Fibroblast of skin of scalp (primary cell): Measurements from ENCODE around the gene PRSS27.
"Not testable (repeated sequence)": the region's sequence is repeated elsewhere in the genome, so short reads cannot be mapped to it uniquely, and the experiment has no call there.

Source experiments
- DNase-seq: peaks from one replicate; pipeline ENCODE4 v3.0.0-alpha.2; 2013

Gene PRSS27

DNA sequence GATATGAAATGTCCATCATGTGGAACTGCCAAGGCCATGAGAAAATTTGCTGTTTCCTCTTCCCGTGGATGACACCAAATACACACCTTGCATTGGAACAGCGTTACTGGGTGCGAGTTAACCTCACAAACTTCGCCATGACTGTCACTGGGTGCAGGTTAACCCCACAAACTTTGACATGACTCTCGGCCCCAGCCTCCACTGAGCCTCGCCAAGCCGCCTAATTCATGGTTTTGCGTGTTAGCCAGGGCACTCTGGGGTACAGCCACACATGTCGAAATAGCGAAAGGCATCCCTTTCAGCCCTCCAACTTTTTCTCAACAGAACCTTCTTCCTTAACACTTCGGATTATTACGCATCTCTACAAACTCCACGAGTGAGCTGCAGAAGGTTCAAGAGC, 48.3 kb downstream of the PRSS27 start:
- no peak for DNase-seq

DNA sequence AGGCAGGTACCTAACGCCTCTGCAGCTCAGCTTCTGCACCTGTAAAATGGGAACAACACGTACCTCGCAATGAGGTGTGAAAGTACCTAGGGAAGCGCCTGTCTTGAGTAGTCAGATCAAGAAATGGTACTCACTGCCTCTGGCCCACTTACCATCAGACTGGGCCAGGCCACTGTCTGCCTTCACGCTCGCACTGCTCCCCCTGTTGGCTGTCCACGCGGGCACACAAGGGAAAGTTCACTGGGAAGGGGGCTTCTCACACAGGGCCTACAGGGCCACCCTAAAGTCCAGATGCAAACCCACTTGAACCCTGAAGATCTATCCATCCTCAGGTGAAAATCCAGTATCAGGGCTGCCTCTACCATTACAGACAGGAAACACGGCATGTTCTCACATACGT, 48.8 kb downstream of the PRSS27 start:
- DNase-seq, result not testable (repeated sequence)

DNA sequence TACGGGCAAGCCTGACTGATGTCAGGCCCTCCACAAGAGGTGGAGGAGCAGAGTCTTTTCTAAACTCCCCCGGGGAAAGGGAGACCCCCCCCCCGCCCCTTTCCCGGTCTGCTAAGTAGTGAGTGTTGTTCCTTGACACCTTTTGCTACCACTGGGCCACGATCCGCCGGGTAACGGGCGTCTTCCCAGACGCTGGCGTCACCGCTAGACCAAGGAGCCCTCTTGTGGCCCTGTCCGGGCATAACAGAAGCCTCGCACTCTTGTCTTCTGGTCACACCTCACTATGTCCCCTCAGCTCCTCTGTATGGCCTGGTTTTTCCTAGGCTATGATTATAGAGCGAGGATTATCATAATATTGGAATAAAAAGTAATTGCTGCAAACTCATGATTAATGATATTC, 50.0 kb downstream of the PRSS27 start:
- DNase-seq, result peak; percentile 53

DNA sequence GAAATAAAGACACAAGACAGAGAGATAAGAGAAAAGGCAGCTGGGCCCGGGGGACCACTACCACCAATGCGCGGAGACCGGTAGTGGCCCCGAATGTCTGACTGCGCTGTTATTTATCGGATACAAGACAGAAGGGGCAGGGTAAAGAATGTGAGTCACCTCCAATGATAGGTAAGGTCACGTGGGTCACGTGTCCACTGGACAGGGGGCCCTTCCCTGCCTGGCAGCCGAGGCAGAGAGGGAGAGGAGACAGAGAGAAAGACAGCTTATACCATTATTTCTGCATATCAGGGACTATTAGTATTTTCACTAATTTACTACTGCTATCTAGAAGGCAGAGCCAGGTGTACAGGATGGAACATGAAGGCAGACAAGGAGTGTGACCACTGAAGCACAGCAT, 50.4 kb downstream of the PRSS27 start:
- not testable (repeated sequence) for DNase-seq

DNA sequence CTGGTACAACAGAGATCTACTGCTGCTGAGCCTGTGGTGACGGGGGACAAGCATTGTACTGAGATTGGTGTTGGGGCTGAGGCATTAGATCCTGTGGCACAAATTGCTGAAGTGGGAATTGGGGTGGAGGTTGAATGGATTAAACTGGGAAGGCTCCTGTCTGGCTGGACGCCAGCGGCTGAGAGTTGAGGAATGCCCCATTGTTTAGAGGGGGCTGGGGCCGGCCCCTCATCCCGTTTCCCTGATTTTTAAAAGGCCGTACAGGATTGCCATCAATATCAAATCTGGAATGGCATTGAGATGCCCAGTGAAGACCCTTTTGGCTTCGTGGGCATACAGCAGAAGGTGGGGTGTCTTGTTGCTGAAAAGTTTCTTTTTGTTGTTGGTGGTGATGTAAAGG, 53.4 kb downstream of the PRSS27 start:
- DNase-seq, result not testable (repeated sequence)

DNA sequence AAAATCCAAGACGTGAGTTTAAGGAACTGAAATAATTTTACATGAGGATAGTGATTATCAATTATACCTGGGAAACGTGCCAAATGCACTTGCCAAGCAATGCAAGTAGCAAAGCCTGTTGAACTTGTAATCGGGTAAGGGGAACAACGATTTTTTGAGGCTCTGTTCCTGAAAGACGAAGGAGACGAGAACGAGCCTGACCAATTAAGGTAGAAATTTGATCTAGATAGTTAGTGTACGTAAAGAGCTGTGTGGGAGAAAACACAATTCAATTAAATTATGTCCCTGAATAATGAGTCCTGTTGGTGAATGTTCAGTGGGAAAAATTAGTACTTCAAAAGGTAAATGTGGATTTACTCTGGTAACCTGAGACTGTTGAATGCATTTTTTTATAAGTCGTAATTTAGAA, 55.4 kb downstream of the PRSS27 start:
- no peak for DNase-seq

DNA sequence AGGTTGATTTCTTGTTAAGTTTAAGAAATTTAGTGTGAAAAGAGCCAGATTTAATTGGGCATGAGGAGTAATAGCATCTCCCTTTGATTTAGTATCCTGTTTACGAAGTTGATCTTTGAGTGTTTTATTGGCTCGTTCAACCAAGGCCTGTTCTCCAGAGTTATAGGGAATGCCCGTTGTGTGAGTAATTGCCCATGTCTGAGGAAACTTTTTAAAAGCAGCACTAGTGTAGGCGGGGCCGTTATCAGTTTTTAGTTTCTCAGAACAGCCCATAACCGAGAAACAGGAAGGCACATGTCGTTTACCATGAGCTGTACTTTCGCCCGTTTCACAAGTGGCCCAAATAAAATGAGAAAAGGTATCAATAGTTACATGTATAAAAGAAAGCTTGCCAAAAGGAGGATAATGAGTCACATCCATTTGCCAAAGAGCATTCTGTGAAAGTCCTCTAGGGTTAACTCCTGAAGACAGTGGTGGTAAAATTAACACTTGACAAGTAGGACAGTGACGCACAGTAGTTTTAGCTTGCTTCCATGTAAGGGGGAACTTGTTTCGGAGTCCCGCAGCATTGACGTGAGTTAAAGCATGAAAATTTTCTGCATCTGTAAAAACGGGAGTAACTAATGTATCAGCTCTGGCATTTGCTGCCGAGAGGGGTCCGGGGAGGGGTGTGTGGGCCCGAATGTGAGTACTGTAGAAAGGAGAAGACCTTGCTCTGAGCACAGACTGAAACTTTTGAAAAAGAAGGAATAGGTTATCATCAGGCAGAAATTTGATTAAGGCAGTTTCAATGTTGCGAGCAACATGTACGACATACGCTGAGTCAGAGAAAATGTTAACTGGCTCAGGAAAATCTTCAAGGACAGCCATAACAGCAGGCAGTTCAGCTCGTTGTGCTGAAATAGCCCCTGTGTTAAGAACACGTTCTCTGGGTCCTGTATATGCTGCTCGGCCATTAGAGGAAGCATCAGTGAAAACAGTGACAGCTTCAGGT, 56.2 kb downstream of the PRSS27 start:
- DNase-seq, result peak; percentile 48
